ENCODE measurements around the gene LTBP2.

- TF ChIP-seq REST (IDR thresholded peaks at IDR 0.05; ENCODE audit: borderline replicate concordance) (no peak), CTCF (IDR thresholded peaks at IDR 0.05; ENCODE audit: poor library complexity, severe bottlenecking) (no peak), POLR2AphosphoS5 (IDR thresholded peaks at IDR 0.05) (no peak), SMC3 (conservative IDR thresholded peaks at IDR 0.05; ENCODE audit: poor library complexity) (no peak)
These were observed 1.7 kb downstream of the LTBP2 start for GRCh38 chr14:74610199-74610865.

All from neural cell (in vitro differentiated cells).